Right renal cortex interstitium (tissue), 3 donors: ENCODE data around the gene CHRNA1. TPM values are rescaled to one million over a fixed set of nuclear protein-coding genes. Genes with fewer than 3 reads are reported as not detected.

Source experiments
- DNase-seq, 3 donors: peaks; one replicate each; pipeline ENCODE4 v3.0.0-alpha.2; 2013; ENCODE audit warnings: low read depth in 3 of 3, low spot score in 2 of 3
- polyA plus RNA-seq, 3 donors: library from polyadenylated mRNA; unstranded; fragments of 120-200 nt; gene quantifications; one replicate each; pipeline ENCODE4 v1.2.1, GENCODE V29; 2013; ENCODE audit not compliant: insufficient read length in 3 of 3

Gene CHRNA1
- polyA plus RNA-seq, 3 donors, result 2.7 to 5.2 (median 3.7) TPM

DNA sequence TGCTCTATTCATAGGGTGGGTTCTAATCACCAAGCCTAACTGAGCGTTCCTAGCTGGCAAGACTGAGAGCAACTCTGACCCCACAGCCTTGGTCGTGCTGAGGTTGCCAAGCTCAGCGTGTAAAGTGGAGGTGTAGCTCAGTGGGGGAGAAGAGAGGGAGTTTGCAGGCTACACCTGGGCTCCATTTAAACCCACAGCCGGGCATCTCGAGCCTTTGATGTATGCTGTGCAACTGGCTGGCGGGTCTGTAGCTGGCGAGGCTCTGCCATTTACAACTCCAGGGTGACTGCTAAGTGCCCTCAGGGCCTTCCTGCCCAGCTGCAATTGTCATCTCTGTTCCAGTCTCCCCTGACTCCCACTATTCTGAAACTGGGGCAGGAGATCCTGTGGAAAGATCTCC is 20.0 kb upstream of the CHRNA1 start:
- DNase-seq, result no peak

DNA sequence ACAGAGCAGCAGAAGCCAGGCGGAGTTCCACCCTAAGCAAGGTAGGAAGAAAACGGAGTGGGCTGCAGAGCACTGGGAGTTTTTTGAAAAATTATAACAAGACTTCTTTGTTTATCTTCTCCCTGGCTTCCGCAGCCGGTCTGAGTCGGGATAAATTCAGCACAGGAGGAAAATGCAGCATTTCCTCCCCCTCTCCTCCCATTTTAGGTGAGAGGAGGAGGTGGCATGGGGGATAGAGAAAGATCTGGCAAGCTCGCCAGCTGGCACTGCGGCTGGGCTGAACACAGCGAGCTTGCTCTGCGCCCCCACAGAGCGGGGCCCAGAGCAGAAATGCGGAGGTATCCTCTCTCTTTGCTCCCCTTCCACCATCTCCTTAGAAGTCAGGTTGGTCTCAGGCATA is 17.7 kb upstream of the CHRNA1 start:
- no peak for DNase-seq

DNA sequence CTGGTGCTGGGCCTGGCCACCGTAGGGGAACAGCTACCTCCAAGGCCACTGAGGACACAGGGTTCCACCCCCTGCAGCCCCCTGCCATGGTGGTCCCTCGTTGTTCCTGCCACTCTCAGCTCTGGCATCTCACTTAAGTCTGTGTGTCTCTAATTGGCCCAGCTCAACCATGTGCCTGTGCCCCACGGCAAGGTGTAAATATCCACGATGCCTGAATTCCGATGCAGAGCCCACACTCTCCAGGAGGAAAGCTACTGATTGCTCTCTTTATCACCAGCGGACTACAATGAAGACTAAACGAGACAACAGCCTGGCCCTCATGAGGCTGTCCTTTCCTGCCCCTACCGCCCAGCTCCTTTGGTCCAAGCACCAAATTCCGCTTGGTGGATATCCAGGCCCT is 17.0 kb upstream of the CHRNA1 start:
- no peak for DNase-seq

DNA sequence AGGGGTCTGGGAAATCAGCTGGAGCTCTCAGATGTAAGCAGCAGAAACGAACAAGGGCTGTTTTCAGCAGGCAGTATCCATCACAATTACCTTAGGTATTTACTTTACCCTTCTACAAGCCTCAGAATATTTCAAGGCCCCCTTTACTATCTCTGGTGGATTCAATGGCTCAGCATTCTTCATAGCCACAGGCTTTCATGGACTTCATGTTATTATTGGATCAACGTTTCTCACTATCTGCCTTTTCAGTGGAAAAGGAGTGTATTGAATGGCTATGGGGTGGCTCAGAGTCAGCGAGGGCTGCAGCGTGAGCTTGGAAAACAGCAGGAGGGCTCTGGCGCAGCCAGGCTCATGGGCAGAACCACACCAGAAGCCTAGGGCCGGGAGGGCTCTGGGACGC is 16.6 kb upstream of the CHRNA1 start:
- no peak for DNase-seq

DNA sequence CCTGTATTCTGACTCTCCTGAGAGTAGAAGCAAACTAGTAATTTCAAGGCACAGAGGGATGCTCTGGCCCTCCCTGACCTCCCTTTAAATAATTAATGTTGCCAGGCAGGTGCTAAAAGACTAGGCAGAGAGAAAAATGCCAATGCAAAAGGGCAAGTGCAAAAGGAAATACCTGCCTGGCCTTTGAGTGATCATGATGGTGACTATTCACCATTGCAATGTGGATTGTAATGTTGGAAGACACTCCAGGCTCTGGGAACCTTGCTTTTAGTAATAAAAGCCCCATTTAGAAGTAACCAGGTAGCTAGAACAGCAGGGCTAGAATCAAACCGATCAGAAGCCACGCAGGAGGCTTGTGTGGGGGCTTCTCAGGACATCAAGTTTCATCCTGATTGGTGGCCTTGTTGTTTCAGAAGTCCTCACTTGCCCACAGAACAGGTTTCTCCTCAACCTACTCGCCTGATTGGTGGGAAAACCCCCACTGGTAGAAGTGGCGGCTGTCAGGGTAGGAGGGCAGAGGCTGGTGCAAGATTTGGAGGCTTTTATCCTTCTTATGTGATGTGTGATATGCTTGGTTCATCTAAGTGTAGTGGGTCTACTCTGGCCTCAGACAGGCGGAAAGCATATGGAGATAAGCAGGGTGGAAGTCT is 16.0 kb upstream of the CHRNA1 start:
- DNase-seq, result no peak

DNA sequence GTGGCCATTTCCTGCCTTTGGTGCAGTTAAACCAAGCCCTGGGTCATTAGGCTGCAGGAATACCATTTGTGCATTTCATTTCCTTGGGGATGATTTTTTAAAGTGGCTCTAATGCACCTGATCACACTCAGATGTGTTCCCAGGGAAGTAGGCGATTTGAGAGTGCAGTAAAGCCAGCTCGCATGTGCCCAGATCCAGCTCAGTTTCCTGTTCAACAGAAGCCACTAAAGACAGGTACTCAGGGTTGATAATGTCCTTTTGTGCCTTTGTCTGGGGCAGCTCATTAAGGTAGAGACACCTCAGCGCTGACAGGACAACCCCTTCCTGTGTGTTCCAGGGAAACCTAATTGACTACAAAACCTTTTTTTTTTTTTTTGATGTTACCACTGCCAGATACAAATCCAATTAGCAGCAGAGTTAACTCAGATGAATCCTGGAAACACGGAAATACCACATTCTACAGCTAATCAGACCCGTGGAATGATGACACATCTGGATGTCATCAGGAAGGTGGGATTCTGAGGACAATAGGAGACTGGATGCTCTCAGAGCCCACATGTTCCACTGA is 15.2 kb upstream of the CHRNA1 start:
- no peak for DNase-seq

DNA sequence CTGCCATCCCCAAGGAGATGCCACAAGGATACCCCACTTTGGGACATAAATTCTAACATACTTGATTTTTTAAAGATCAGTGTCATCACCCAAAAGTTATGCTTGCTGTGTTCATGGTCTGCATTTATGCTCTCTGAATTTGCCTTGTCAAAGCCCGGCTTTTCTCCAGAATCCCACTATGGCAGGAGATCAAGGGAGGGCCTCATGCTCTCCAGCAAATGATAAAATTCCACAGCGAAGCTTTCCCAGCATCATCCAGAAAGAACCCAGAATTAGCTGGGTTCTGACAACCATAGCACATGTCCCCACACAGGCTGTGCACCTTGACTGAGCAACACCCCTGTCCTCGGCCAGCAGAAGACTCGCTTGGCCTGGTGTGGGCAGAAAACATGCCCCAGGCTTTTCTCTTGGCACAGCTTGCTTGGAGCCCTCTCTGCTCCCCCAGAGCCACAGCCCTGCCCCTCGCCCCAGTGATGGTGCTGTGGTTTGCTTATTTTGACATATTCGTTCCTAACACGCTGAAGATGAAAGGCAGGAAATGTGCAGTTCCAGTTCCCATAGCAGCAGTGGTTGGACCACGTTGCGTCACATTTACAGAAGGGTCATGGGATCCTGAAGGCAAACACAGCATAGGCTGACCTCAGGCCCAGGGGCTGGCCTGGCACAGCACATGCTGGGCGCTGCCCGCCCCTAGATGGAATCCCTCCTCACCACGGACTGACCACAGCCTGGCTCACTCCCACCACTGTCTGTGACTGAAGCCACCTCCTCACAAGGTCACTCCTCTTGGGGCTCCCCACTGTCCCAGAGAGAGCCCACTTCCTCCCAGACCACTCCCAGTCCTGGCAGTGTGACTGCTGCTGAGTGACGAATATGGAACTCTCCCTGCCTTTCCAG is 14.1 kb upstream of the CHRNA1 start:
- DNase-seq, result no peak

DNA sequence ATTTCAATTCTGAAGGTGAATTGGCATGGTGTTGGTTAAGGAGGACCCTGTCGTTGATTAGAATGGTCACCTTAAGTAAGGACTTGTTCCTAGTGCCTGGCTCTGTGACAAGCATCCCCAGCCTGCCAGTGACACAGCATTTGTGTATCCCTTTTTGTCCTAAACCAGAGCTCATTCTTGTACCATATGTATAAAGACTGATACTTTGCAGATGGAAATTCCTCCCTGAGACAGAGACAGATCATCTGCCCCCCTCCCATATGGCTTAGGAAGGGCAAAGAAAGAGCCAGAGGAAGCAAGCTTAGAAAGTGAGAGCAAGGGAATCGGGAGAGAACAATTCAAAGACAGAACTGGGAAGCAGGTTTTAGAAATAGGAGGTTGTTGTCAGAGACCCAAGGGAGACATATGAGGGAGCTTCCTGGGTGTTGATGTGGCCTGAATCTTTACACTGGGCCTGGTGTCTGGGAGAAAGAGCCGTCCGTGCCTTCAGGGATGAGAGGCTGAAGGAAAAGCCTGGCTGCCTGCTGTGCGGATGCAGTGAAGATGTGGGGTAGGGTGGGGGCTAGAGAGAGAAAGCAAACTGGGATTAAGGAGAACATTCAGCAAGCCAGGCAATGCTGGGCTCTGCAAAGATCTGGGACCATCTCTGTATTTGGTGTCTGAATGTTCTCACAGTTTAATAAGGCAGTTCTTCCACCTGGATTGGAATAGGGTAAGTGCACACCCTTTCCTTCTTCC is 13.2 kb upstream of the CHRNA1 start:
- DNase-seq, result no peak

DNA sequence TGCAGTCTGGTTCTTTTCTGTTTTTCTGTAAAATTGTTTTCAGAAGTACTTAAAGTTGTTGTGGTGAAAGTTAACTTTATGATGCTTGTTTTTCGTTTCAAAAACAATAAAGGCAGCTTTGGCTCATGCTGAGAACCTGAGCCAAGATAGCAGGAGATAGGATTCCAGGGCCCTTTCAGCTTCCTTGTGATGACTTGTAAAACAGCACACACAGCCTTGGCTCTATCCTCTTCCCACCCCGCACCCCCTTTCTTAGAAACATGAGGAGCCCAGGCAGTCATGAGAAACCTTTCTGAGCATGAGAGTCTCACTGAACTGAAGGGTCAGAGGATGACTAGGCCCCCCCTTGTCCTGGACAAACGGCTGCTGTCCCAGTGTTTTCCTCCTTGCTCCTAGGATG is 12.4 kb upstream of the CHRNA1 start:
- no peak for DNase-seq

DNA sequence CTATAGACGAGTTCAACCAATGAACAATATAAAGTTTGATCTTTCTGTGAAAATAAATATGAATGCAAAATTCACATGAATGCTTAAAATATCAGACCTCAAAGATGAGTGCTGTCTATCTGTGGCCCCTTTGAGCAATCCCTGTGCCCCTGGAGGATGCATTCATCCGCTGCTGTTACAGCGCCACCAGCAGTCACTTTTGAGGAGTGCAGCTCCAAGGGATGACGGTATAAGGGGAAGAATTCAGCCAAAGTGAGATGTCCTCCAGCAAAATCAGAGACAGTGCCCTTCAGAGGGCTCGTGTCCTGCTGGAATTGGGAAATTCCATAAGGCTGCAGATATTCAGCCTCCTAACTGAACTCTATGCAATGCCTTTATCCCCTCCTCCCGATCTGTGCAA is 12.0 kb upstream of the CHRNA1 start:
- no peak for DNase-seq

DNA sequence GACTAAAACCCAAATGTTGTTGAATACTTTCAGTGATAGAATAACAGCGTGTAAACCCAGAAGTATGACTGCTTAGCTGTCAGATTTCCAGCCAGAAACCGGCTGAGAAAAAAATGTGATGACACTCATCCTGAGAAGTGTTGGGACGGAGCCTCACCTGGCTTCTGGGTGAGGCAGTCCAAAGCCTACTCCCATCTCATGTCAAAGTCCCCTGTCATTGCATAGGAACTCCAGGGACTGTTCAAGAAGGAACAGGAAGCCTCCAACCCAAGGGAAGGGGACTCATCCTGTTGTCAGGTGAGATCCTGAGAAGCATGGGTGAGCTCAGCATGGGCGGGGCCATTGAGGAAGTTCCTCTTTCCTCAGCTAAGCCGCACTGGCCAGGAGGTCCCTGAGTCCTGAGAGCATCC is 11.3 kb upstream of the CHRNA1 start:
- DNase-seq, result no peak

DNA sequence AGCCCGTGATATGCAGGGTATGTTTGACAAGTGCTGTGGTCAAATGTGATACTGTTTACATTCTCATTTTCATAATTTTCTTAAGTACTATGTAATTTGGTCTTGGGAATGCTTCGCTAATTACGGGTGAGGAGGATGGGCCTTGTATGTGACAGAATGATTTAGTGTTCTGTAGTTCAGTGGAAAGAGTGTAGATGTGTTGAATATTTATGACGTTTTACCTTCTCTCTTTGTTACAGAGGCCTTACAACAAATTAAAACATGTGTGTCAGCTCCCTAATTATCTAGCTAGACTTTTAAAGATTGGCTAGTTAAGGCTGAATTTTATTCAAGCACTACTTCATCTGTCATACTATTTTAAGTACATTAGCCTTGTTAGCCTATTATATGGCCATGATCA is 10.6 kb upstream of the CHRNA1 start:
- DNase-seq, result no peak

DNA sequence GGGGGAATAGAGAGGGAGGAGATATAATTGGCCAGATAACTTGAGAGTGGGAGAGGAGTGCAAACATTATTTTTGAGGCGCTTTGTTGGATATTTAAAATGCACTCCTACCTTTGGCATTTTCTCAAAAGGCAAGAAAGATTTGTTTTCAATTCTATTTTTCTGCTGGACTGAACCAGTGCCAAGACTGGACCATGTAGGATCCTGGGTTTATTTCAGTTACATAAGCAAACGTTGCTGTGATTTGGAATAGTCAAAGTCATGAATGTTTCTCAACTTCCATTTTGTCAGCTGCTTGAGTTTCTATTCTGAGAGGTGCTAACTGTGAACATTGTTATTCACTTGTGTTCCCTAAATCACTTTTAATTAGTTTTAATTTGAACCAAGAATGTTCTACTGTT is 8.9 kb upstream of the CHRNA1 start:
- DNase-seq, result no peak

DNA sequence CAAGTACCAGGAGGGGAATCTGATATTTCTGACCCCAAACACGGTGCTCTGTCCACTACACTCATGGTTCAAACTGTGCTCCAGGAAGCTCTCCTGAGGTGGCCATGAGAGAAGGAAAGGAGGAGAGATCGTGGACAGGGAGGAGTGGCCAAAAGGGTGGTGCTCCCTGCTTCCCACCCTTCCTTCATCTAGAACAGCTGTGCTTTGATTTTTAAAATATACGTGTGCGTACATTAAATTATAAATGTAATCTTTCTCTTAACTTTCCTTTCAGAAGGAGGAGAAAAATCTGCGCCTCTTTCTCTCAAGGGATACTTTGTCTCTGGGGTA is 8.2 kb upstream of the CHRNA1 start:
- DNase-seq, result no peak

DNA sequence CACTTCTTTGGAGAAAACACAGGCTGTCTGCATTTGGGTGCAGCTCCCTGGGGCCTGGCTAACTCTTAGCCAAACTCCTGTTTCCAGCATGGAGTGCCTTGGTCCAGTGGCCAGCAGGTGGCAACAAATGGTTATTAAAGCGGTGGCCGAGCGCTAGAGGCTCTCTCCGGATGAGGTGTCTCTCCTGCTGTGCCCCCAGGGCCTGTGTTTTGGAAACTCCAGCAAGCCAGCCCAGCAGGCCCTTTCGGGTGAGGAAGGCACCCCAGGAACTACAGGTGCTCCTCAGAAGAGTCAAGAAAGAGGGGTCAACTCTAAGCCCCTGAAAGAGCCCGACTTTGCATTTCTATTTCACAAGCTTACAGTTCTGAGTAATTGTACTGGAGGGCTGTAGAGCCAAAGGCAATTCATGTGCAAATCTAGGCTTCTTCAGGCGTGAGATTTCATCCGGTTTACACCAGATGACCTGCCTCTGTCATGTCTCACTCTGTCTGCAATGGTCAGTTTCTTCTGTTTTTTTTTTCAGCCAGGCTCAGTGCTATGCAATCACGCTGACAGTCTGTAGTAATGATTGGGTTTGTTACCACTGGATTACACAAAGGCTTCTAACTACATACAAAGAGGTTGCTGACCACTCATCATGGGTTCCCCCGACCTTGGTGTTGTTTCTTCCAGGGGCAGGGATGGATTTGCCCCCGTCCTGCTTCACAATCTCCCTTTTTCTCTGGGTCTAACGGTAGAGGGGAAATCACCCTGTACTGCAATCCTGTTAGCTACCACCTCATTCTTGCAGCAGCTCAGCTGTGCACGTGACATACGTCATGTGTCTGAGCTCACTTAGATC is 7.6 kb upstream of the CHRNA1 start:
- DNase-seq, result no peak

DNA sequence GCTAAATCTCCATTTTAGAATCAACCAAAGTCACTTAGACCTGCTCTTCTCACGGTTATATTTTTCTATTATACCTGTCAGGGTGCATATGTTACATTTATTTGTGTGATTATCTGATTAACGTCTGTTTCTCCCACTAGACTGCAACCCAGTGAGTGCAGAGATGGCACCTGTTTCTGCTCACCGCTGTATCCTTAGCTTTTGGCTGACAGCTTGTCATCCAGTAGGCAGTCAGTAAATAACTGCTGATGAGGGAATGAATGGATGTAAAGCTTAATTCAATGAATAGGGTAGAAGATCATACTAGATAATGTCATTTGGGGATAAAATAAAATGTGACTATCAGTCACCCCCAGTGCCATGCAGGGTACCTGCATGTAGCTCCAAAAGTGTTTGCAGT is 6.9 kb upstream of the CHRNA1 start:
- no peak for DNase-seq

DNA sequence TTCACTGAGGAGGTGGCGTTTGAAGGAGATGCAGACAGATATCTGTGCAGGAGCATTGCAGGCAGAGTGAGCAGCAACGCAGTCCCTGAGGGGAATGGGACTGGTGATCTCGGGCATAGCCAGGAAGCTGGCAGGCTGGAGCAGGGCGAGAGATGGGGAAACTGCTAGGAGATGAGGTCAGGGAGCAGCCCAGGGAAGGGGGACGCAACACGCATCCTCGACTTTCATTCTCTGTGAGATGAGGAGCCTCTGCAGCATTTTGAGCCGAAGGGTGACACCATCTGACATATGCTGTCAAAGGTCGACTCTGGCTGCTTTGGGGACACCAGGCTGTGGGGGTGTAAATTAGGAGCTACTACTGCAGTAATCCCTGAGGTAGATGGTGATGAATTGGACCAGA is 4.3 kb upstream of the CHRNA1 start:
- no peak for DNase-seq

DNA sequence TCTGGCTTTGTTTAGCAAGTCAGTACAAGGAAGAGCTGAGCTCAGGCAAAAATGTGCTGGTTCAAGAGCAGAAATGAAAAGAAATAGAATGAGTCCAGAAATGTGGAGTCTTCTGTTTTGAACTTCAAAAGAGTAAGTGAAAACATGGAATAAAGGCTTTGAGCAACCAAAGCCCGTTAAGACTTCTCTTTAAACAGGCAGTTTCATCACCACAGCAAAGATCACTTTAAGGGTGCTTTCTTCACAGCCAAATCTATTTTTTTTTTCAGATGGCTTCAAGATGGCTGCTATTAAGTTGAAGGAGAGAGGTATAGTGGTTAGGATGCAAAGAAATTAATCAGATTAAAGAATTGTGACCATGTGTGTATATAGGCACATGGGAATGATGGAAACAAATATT is 2.0 kb upstream of the CHRNA1 start:
- DNase-seq, result no peak

DNA sequence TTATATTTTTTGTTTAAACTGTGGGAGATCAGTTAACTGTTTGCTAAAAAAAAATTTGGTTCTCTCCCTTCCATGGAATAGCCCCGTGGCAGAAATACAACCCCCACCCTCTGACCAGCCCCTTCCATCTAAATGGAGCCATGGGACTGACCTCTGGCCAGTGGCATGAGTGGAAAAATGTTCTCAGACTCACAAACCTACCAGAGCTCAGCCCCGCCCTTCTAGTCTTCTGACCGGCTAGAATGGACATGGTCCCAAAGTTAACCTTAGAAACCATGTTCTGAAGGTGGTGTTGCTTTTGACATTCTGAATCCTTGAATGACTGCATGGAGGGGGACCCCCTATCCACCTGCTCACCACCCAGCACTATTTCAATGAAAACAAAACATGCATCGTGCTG is 1.3 kb upstream of the CHRNA1 start:
- no peak for DNase-seq

DNA sequence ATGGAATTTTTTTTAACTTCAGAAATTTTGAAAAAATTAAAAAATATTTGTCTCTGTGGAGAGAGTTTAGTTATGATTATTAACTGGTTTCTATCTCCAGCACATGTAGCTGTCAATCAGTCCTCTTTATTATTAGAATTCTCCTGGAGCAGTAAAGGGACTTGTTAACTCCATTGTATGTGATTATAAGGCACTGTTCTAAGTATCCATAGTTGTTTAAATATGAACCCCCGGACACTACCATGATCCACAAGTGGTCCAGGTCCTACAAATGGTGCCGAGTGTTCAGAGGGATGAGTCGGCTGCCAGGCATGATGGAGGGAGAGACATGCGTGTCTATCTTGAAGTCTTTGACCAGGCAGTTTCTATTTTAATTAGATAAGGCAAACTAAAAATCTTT is 492 bp downstream of the CHRNA1 start:
- no peak for DNase-seq

DNA sequence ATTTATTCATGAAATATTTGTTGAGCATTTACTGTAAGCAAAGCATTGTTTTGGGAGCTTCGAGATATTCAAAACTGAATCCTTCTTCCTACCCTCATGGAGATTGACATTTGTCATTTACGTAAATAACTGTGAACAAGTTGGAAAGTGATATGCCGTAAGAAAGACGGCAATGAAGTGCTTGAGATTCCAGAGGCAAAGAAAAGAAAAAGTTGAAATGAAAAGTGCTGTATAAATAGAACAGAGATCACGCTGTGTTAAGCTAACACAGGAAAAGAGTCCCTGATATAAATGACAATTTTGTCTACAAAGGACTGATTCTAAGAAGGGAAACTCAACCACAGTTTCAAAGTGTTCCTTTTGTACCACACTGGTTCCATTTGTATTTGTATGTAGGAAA is 1.8 kb downstream of the CHRNA1 start:
- DNase-seq, result no peak
